HG03280 (cell line): Measurements from ENCODE around the gene OXLD1.
A peak's percentile ranks its signal among the peaks of the same experiment; 100 is the strongest.
"Not testable (repeated sequence)": the region's sequence is repeated elsewhere in the genome, so short reads cannot be mapped to it uniquely, and the experiment has no call there.

Experiments used
- ATAC-seq: cut with Tn5 transposase; IDR thresholded peaks from one replicate; pipeline ENCODE4 v1.9.1; 2021; ENCODE audit warnings: mild to moderate bottlenecking, moderate library complexity; ENCODE audit not compliant: unreplicated experiment

OXLD1 gene

GRCh38 chr17:81683584-81684441 is 17.4 kb upstream of the OXLD1 start, which contains the start of the genes ARL16 and HGS:
TSS of gene ARL16 (minus strand) at chr17:81683797. CDS start at chr17:81683753, 44 bp downstream.
TSS of gene HGS (plus strand) at chr17:81684011. CDS start at chr17:81684067, 56 bp downstream.
- peak; percentile 95 for ATAC-seq

- ATAC-seq = no peak
Observed at GRCh38 chr17:81683208-81683583, 16.8 kb upstream of the OXLD1 start.

DNA sequence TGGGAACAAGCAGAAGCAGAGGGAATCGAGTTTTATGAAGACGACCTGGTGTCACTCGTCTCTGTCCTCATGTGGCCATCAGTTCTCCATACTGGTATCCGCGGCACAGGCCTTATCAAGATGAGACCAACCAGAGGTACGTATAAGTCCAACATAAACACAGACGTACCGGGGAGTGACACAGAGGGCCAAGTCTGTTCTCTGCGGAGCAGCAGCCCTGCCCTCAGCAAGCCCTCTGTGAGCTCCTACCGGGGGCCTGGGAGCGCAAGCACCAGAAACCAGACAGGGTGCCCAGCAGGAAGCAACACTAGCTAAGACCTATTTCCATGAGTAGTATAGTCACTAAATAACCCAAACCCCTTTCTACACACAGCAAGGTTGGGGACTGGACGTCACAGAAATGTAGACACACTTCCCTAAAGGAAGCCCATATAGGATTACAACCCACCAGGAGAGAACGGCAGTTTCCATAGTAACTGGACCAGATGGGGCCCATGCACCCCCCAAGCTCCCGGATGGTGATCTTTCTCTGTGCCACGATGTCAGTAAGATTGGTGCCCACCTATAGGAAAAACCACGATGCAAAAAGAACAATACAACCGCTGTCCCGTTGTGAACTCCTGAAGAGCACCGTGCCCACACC is 16.3 kb upstream of the OXLD1 start:
- no peak for ATAC-seq

DNA sequence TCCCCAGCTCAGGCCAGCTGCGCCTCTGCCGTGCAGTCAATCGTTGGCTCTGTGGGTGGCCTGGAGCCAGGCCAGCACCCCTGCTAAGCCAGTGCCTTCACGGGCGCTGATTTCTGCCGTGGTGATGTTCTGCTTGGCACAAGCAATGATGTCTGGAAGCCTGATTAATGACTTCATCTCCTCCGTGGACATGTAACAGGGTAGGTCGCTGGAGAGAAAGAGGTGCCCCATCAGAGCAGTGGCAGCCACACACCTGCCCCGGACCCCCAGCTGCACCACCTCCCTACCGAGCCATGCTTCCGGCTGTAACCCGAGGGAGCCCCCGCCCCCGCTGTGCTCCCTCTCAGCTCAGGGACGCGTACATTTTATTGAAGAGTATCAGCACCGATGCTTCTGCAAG is 15.3 kb upstream of the OXLD1 start:
- no peak for ATAC-seq

DNA sequence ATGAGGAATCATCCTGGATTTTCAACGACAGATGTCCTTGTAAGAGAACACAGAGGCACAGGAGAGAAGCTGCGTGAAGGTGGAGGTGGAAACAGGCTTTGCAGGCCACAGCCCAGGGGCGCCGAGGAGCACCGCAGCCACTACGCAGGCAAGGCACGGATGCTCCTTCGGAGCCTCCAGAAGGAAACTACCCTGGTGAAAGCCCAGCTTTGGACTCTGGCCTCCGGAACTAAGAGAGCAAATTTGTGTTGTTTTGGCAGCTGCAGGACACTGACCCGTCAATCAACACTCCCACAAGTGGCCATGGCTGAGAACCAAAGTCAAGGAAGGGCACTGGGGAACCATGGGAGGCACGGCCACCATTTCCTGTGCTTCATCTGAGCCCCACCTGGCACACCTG is 13.7 kb upstream of the OXLD1 start:
- ATAC-seq = no peak

DNA sequence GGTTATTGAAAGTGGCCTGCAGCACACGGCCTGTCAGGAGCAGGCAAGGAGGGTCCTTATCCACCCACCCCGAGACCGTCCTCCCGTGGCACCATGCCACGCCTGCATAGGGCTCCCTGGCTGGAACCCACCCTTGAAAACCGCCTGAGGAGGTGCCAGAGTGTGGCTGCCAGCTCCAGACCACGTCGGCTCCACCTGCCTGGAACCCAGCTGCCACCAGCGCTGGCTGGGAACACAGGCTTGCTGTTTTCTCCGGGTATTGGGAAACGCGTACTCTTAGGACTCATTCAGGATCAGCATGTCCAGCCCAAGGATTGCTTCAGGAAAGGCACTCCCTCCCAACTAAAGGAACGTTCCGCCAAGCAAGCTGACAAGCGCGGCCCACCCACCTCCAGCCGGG is 10.5 kb upstream of the OXLD1 start:
- ATAC-seq = no peak

DNA sequence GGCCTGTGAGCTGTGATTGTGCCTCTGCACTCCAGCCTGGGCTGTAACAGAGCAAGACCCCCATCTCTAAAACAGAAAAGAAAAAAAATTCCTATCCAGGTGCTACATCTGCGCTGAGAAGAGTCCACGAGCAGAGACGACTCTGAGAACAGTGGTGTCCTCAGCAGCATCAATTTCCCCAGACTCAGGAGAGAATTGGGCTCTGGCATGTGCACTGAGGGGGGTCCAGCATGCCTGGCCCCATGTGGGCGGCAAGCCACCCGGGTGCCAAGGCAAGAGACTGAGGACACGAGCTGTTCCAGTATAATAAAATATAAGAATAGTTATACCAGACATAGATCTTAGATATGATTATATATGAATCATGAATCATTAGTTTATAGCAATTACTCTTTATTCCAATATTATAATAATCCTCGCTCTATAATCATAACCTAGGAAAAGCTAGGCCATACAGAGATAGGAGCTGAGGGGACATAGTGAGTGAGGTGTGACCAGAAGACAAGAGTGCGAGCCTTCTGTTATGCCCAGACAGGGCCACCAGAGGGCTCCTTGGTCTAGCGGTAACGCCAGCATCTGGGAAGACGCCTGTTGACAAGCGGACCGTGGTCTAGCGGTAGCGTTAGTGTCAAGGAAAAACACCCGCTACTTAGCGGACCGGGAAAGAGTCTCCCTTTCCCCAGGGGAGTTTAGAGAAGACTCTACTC is 9.3 kb upstream of the OXLD1 start:
- ATAC-seq = not testable (repeated sequence)

DNA sequence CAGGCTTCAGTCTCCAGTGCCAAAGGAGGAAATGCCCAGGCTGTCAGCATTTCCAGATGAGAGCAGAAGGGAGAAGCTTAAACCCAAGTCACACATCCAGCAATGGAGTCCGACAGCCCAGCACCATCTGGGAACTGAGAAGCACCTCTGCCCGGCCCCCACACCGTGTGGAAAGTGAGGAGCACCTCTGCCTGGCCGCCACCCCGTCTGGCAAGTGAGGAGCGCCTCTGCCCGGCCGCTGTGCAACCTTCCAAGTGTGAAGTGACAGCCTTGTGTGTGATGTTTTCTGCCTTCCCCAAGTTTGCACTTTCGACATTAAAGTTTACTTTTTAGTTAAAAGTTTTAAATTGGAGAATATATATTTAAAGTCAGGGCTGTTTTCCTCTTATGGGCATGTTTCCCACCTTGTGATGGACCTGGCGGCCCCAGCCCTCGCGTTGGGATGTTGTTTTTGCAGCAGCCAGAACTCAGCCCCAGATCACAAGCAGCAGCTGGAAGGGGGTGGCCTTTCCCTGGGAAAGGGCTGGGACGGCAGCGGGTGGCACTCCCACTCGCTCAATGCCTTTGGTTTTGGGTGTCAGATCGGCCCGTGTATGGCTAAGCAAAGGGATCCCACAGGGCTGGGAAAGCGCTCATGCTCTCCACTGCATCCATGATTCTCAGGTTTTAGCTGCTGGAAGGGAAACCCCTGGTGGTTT is 7.3 kb upstream of the OXLD1 start:
- no peak for ATAC-seq

DNA sequence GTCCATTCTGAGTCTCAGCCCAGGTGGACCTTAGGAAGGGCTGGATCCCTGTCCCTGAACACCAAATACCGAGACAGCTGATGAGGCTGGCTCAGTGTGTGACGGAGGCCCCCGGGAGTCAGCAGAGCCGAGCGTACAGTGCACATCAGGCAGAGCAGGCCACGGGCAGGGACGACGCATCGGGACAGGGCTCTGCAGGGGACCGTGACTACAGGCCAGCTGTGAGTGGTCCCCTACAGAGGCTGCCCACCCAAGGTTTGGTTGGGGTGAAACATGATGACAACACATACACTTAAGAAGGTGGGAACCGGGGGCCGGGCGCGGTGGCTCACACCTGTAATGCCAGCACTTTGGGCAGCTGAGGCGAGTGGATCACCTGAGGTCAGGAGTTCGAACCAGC is 6.5 kb upstream of the OXLD1 start:
- no peak for ATAC-seq

DNA sequence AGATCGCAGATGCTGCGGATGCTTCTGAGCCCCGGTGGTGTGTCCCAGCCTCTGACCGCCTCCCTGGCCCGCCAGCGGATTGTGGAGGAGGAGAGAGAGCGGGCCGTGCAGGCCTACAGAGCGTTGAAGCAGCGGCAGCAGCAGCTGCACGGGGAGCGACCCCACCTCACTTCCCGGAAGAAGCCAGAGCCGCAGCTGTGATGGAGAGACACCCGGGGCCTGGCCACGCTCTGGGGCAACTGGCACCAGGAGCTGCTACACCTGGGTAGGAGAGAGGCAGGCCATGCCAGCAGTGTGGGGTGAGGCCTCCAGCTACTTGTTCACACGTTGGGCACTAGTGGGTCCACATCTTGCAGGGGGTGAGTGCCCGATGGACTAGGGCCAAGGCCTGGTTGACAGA is 6.1 kb upstream of the OXLD1 start:
- ATAC-seq = no peak

- ATAC-seq = no peak
Observed at GRCh38 chr17:81667754-81668153, 1.3 kb upstream of the OXLD1 start.

DNA sequence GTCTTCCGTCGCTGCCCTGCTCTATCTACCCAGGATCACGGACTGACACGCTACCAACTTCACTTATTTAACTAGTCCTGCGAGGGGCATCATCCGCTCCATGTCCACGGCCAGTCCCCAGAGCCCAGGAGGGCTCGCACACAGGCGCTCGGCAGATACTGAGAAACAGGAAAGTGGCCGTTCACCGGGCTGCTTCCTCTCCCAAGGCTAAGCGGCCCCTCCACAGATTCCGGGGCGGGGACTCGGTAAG is 388 bp downstream of the OXLD1 start:
- ATAC-seq = peak; percentile 6

DNA sequence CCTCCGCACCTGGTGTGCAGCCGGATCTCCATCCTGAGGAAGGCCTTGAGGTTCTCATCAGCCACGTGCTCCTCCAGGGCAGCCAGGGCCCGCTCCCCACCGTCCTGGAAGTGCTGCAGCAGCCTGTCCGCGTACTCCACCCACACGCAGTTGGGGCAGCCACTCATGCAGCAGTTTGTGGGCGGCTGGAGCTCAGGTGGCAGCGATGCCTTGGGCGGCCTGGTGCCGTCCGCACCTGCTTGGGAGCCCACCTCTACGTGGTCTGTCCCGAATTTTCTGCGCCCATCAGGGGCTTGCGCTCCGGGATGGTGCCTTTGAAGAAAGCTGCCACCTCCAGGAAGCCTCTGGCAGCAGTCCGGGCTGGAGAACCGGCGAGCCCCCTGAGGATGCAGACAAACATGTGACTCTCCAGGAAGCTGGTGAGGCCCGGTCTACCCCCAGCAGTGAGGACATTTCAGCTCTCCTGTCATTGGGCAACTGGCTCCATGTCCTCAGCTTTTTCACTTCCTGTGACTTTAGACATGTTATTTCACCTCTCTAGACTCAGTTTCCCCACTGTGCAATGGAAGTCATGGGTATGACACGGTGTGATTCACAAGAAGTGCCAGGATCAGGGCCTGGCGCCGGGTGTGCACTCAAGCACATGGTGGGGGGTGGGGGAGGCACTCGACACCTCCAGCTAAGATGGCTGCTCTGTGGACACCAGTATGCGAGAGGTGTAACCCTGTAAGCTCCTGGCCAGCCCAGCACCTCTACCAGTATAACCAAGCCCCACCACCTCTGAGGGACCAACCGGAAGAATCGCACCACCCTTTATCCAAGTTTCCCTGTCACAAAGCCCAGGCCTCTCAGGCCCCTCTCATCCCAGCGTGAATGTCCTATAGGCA is 957 bp downstream of the OXLD1 start:
- no peak for ATAC-seq

DNA sequence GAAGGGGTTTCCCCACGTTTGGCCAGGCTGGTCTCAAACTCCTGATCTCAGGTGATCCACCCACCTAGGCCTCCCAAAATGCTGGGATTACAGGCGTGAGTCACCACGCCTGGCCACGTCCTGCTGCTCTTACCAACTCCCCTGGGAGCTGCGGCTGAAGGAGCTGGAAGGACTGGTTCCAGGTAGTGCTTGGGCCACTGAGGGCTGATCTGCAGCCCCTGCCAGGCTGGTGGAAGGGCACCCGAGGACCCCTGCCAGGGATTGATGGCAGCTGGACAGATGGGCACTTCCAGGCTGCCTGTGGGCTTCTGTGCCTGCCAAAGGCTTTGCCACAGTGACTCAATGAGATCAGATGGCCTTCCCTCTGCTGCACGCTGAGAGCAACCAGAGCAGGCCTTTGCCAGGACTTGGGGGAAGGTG is 2.3 kb downstream of the OXLD1 start:
- no peak for ATAC-seq

- no peak for ATAC-seq
Observed at GRCh38 chr17:81662002-81662401, 4.4 kb downstream of the OXLD1 start.

DNA sequence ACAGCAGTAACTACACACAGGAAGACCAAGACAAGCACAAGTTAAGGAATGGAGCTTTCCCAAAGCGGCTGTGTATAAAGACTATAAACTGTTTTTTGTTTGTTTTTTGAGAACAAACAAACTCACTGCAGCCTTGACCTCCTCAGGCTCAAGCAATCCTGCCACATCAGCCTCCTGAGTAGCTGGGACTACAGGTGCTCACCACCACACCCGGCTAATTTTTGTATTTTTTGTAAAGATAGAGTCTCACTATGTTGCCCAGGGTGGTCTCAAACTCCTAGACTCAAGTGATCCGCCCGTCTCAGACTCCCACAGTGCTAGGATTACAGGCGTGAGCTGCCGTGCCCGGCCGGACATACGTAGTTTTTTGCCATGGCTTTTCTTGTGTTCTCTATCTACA is 6.0 kb downstream of the OXLD1 start:
- no peak for ATAC-seq

DNA sequence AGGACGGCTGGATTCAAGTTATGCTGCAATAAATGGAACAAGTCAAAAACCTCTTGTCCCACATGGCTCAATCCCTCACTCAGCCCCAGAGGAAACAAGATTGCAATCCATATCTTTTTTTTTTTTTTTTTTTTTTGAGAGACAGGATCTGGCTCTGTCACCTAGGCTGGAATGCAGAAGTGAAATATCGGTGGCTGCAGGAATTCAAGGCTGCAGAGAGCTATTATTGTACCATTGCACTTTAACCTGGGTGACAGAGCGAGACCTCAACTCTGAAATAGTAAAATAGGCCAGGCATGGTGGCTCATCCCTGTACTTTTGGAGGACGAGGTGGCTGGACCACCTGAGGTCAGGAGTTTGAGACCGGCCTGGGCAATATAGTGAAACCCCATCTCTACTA is 7.4 kb downstream of the OXLD1 start:
- ATAC-seq = no peak

- no peak for ATAC-seq
Observed at GRCh38 chr17:81656835-81657234, 9.6 kb downstream of the OXLD1 start.

- no peak for ATAC-seq
Observed at GRCh38 chr17:81656118-81656743, 10.2 kb downstream of the OXLD1 start, which contains the start of gene PDE6G. TSS of gene PDE6G (minus strand) at chr17:81656542. CDS start at chr17:81653305, 3,237 bp downstream.
